Aorta (tissue), 5 donors: ENCODE measurements around the gene MS4A8. TPM values are rescaled to one million over a fixed set of nuclear protein-coding genes. Genes with fewer than 3 reads are reported as not detected.
A peak's percentile ranks its signal among the peaks of the same experiment; 100 is the strongest.
"Not testable (repeated sequence)": the region's sequence is repeated elsewhere in the genome, so short reads cannot be mapped to it uniquely, and the experiment has no call there.

Source experiments
- ATAC-seq: fragments of 200-7000 bp; cut with Tn5 transposase; one replicate; pipeline ENCODE4 v1.9.1; 2022; ENCODE audit warnings: moderate library complexity; ENCODE audit not compliant: low FRiP score
- DNase-seq, 2 donors: peaks; one replicate each; pipeline ENCODE4 v3.0.0-alpha.2; 2020
- H3K27ac ChIP-seq, 2 donors: one replicate each; pipeline ENCODE4 v1.5.1; 2013; ENCODE audit warnings: low read length in 2 of 2, mild to moderate bottlenecking in 2 of 2, moderate library complexity in 2 of 2, control low read depth in 1 of 2, inconsistent platforms in 1 of 2, low read depth in 1 of 2
- H3K27me3 ChIP-seq, 2 donors: one replicate each; pipeline ENCODE4 v1.6.1; 2013; ENCODE audit warnings: control low read depth in 1 of 2, low read length in 1 of 2, mild to moderate bottlenecking in 1 of 2, moderate library complexity in 1 of 2; ENCODE audit not compliant: insufficient read depth in 2 of 2, control insufficient read depth in 1 of 2
- H3K36me3 ChIP-seq, 2 donors: one replicate each; pipeline ENCODE4 v1.6.1; 2013; ENCODE audit warnings: control low read depth in 1 of 2, low read length in 1 of 2, mild to moderate bottlenecking in 1 of 2; ENCODE audit not compliant: insufficient read depth in 2 of 2, control insufficient read depth in 1 of 2
- H3K4me1 ChIP-seq, 2 donors: one replicate each; pipeline ENCODE4 v1.6.1; 2013; ENCODE audit warnings: low read length in 2 of 2, control low read depth in 1 of 2, mild to moderate bottlenecking in 1 of 2, moderate library complexity in 1 of 2; ENCODE audit not compliant: insufficient read depth in 2 of 2, control insufficient read depth in 1 of 2
- H3K4me3 ChIP-seq, 2 donors: one replicate each; pipeline ENCODE4 v1.5.1; 2013; ENCODE audit warnings: low read length in 2 of 2, control low read depth in 1 of 2, mild to moderate bottlenecking in 1 of 2
- H3K9me3 ChIP-seq: one replicate; pipeline ENCODE4 v1.6.1; 2013; ENCODE audit warnings: mild to moderate bottlenecking, low read length; ENCODE audit not compliant: control insufficient read depth
- WGBS, 2 donors: extraction: QIAGEN DNeasy Blood & Tissue Kit; methylation state at CpG; one replicate each; pipeline ENCODE4 v1.1.7; 2013; 5-methylcytosine and 5-hydroxymethylcytosine counted together
- intact Hi-C, 2 donors: fragments of 100-400 bp; cut with DNase I; formaldehyde crosslinking; loops; one replicate each; pipeline versions ENCODE4 v1.14.2 to v1.15.0; 2022
- polyA plus RNA-seq, 2 donors: library from polyadenylated mRNA; stranded (reverse); fragments of 200-250 nt; gene quantifications; one replicate each; pipeline ENCODE4 v1.2.3, GENCODE V29; 2013
- total RNA-seq, 2 donors: library from RNA; stranded (reverse); fragmentation: NEBNext Ultra II Directional; extraction: Animal tissue kit (Norgen Biotek cat#: 25700); gene quantifications; one replicate each; pipeline ENCODE4 v1.2.1, GENCODE V29; 2021
- donor health status: healthy with polysubstance abuse.
- donor health status: Bipolar disorder and iron deficiency.
- donor health status: DM: no; HTN: no; CAD: no.
- donor health status: DM: no; HTN: no; CAD: no.
- donor health status: DM: yes; HTN: yes; CAD: no.

The MS4A8 gene
- total and polyA plus RNA-seq, 4 donors, result 17.9 TPM; not detected in 3

DNA sequence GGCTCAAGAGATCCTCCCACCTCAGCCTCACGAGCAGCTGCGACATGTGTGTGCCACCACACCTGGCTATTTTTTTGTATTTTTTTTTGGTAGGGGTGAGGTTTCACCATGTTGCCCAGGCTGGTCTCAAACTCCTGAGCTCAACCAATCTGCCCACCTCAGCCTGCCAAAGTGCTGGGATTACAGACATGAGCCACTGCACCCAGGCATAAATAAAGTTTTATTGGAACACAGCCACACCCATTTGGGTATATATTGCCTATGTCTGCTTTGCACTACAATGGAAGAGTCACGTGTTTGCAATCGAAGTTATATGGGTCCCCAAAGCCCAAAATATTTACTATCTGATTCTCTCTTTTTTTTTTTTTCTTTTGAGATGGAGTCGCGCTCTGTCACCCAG is 55.5 kb downstream of the MS4A8 start:
- intact Hi-C loops, result no loop called here
- ATAC-seq (no peak), DNase-seq (peak in 1 of 2 donors; percentile 7)
- Histone ChIP-seq H3K27me3 (no peaks in the 10 kb centered on the region), H3K27ac (no peak overlapping the region), H3K4me1 (no peaks in the 10 kb centered on the region), H3K9me3 (peaks cover 6% of the 10 kb centered on the region), H3K4me3 (no peak overlapping the region), H3K36me3 (no peaks in the 10 kb centered on the region)
- 88 to 90% methylated on average over 6 of the region's 6 CpGs for WGBS, 2 donors

DNA sequence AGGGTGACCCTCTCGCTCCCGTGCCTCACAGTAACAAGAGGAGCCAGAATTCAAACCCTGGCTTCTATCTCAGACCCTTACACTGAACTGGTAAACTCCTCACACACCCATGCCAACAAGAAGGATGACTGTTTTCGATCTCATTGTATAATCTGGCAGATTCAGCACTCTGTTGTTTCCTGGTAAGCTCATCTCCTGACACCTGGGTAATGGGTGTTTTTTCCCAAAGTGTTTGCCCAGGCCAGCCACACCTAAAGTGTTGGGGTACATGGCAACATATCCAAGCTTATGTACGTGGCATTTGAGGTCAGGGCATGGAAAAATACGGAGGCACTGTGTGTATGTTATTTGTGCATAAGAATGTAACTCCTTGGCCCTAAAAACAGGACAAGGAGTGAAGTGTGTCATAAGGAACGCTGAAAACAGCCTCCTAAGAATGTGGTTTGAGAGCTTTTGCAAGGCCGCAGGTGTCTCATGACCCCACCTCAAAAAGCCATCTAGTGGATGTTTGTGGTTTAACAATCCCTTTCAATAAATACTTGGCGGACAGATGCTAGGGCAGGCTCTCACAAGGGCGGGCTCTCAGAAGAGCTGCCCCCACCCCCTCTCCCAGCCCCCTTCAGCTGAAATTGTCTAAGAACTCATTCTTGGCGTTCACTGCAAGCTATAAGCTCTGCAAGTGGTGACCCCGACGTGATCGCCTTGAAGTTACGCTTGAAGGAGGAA is 57.1 kb downstream of the MS4A8 start, which contains the start of gene MS4A15:
Gene MS4A15, plus strand, starts transcription at position 561 of the 726 bp plus-strand sequence. CDS start 6,867 bp downstream, outside the sequence.
- ATAC-seq (no peak), DNase-seq (peak in 1 of 2 donors; percentile 4)
- Histone ChIP-seq H3K27ac (no peak within 1 kb of the TSS), H3K4me1 (no peaks in the 10 kb centered on the region), H3K27me3 (no peaks in the 10 kb centered on the region), H3K4me3 (no peak within 1 kb of the TSS), H3K36me3 (no peaks in the 10 kb centered on the region), H3K9me3 (peaks cover 6% of the 10 kb centered on the region)
- WGBS, 2 donors, result 52 to 66% methylated on average over 14 of the region's 14 CpGs
- intact Hi-C loops, result no loop called here

DNA sequence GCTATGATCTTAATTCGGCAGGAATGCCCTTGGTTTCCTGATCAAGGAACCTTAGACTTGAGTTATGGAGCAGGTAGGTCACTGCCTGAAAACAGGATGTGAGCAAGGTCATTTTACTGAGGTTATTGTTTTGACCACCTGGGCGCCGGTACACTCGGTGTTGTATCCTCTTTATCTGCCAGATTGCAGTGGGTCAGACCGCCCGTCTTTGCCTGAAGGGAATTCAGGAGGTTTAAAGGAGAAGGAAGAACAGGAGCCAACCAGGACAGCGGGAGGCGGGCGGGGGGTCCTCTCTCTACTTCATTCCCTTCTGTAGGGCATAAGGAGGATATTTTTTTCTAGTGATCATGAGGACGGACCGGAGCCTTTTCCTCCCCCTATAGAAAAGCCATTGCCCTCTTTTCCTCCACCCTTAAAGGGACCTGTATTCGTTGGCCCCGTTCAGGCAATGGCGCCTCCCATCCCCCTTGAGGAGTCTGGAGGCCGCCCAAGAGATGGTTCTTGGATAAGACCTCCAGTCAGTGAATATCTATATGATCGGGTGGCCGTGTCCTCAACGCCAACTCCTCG is 57.9 kb downstream of the MS4A8 start:
- Histone ChIP-seq H3K36me3 (no peaks in the 10 kb centered on the region), H3K4me3 (no peak overlapping the region), H3K27me3 (no peaks in the 10 kb centered on the region), H3K27ac (no peak overlapping the region), H3K9me3 (peaks cover 6% of the 10 kb centered on the region), H3K4me1 (no peaks in the 10 kb centered on the region)
- DNase-seq, result peak in 1 of 2 donors; percentile 38
- ATAC-seq, result no peak
- 93% methylated on average over 19 of the region's 19 CpGs for WGBS, 2 donors
- intact Hi-C loops, result no loop called here

DNA sequence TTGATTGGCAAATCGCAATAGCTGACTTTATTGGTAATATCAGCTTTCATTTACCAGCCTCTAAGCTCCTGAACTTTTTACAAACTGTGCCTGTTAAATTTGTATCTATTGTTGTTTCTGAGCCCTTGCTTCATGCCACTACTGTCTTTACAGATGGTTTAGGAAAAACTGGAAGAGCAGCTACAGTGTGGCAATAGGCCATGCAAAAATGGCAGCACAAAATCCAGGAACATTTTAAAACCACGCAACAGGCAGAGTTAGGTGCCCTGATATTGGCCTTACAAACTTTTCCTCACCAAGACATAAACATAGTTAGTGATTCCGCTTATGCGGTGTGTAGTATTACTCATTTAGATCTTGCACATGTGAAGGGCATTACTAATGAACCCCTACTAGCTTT is 59.3 kb downstream of the MS4A8 start:
- H3K27ac ChIP-seq, H3K9me3 ChIP-seq, H3K4me1 ChIP-seq, ATAC-seq, H3K36me3 ChIP-seq, H3K27me3 ChIP-seq, DNase-seq, H3K4me3 ChIP-seq, intact Hi-C loops: not testable (repeated sequence)
- WGBS, 2 donors, result 94 to 97% methylated on average over 4 of the region's 4 CpGs

DNA sequence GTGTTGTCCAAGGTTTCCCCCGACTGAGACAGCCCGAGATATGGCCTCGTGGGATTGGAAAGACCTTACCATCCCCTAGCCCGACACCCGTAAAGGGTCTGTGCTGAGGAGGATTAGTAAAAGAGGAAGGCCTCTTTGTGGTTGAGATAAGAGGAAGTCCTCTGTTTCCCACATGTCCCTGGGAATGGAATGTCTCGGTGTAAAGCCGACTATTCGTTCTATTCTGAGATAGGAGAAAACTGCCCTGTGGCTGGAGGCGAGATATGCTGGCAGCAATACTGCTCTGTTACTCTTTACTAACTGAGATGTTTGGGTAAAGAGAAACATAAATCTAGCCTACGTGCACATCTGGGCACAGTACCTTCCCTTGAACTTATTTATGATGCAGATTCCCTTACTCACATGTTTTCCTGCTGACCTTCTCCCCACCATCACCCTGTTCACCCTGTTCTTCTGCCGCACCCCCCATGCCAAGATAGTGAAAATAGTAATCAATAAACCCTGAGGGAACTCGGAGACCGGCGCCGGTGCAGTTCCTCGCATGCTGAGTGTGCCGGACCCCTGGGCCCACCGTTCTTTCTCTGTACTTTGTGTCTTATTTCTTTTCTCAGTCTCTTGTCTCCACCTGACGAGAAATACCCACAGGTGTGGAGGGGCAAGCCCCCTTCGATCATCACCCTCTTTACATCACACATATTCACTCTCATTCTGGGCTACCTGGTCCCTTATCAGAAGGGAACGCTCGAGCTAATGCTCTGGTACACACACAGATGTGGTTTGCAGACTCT is 60.2 kb downstream of the MS4A8 start:
- ATAC-seq, H3K36me3 ChIP-seq, H3K27ac ChIP-seq, H3K9me3 ChIP-seq, intact Hi-C loops, H3K4me3 ChIP-seq, H3K27me3 ChIP-seq, H3K4me1 ChIP-seq: not testable (repeated sequence)
- 55 to 77% methylated on average over 22 of the region's 22 CpGs for WGBS, 2 donors
- peak in 1 of 2 donors; percentile 42 for DNase-seq

DNA sequence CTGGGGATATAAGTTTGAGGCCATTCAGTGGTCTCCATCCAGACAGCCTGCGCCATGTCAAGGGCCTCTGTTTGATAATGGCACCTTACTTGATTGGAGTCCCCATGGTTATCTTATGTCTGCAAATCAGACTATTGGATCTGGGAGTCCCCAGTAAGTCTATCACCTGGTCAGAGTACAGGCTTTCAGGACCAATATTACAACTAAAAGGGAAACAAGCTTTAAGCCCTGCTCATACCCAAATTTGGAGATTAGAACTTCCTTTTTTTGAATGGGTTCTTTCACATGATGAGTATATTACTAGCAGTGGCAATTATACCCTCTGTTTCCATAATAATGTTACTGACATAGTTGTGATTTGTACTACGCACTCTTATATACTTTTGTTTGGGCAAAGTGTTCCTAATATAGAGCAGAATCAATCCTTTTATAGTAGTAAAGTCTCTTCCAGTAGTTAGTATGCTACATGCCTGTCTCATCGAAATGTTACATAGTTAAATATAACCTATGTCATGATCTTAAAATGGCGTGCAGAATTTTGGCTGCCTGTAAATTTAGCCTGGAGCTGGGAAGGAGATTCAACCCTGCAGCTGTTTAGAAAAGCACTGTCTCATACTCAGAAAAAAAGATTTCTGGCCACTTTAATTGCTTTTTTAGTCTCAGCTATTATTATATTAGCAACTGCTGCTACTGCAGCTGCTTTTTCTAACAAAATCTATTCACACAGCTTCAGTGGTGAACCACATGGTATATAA is 62.2 kb downstream of the MS4A8 start:
- Histone ChIP-seq H3K9me3 (peaks cover 3% of the 10 kb centered on the region), H3K36me3 (no peaks in the 10 kb centered on the region)

DNA sequence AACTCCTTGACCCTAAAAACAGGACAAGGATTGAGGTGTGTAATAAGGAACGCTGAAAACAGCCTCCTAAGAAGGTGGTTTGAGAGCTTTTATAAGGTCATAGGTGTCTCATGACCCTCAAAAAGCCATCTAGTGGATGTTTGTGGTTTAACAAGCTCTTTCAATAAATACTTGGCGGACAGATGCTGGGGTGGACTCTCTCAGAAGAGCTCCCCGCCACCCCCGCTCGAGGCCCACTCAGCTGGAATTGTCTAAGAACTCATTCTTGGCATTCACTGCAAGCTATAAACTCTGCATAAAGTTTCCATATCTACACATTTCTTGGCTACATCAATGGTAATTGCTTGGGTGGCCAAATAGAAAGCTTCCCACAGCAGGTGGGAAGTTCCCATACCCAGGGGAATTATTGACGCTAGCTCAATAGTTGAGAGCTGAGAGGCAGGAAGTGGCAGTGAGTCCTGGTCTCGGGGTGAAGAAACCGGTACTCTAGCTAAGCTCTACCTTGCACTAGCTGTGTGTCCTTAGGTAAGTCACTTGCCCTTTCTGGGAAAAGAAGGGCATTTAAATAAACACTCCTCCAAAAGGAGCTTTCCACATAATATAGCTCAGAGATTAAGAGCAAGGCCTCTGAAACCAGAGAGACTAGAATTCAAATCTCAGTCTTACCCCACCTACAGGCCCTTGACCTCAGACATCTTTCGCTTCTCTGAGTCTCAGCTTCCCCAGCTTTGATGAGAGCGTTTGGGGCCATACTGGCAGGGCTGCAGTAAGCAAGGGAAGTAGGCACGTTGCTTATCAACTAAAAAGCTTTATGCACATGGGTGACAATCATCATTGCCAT is 63.7 kb downstream of the MS4A8 start:
- intact Hi-C loops, result no loop called here
- Histone ChIP-seq H3K36me3 (no peaks in the 10 kb centered on the region), H3K9me3 (no peaks in the 10 kb centered on the region), H3K4me1 (no peaks in the 10 kb centered on the region), H3K27me3 (peaks cover 0 to 2% of the 10 kb centered on the region in 2 donors), H3K27ac (no peak overlapping the region), H3K4me3 (no peak overlapping the region)
- 71 to 80% methylated on average over 11 of the region's 11 CpGs for WGBS, 2 donors
- peak in 1 of 2 donors; percentile 41 for DNase-seq
- ATAC-seq, result no peak

More for the DNA sequence above, 62.2 kb downstream of the MS4A8 start:
- H3K4me3 ChIP-seq, result no peak overlapping the region
- ATAC-seq (no peak), DNase-seq (no peak)
- H3K27ac ChIP-seq, result no peak overlapping the region
- 63 to 70% methylated on average over 4 of the region's 4 CpGs for WGBS, 2 donors
- intact Hi-C loops, result no loop called here
- H3K4me1 ChIP-seq, result no peaks in the 10 kb centered on the region
- H3K27me3 ChIP-seq, result peaks cover 0 to 2% of the 10 kb centered on the region in 2 donors
